Stimulated activated CD4-positive, alpha-beta T cell treated with anti-CD3 and anti-CD28 coated beads, TNF-alpha, amount 100 ng/mL, for 48 hours (primary cell): Measurements from ENCODE around the gene UBE2O.
"Not testable (repeated sequence)": the region's sequence is repeated elsewhere in the genome, so short reads cannot be mapped to it uniquely, and the experiment has no call there.

Experiments used
- DNase-seq, 3 donors: peaks; one replicate each; pipeline ENCODE4 v3.0.0-alpha.2; 2020; ENCODE audit warnings: low read depth in 3 of 3

Gene UBE2O

GRCh38 chr17:76371656-76372628 is 81.0 kb downstream of the UBE2O start:
- no peak for DNase-seq

DNA sequence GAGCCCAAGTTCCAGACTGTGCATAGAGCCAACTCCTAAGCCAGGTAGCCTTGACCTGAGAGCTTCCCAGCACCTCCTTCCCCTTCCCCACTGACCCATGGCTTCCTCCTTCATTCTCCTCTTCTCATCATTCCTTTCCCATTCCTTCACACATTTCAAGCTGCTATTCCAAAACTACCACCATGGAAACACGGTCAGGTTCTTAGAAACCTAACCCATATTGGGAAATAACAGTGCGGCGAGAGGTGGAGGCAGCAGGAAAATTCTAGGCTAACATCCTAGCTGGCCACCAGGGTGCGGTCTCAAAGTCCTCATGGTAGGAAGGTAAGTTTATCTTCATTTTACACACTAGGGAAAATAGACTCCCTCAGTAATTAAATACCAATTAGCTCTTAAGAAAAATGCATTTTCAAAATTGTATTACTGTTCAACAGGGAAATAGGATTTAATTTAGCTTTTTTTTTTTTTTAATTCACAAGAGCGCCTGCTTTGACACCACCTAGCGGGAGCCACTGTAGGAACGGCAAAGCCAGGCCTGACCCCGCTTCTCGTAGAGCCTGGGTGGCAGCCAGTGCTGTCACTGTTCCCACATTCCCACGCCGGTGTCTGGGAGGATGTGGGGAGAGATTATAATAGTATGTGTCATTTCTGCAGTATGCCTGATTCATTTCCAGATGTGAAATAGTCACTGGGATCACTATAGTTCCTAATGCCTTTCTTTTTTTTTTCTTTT is 82.5 kb downstream of the UBE2O start:
- DNase-seq, result no peak

DNA sequence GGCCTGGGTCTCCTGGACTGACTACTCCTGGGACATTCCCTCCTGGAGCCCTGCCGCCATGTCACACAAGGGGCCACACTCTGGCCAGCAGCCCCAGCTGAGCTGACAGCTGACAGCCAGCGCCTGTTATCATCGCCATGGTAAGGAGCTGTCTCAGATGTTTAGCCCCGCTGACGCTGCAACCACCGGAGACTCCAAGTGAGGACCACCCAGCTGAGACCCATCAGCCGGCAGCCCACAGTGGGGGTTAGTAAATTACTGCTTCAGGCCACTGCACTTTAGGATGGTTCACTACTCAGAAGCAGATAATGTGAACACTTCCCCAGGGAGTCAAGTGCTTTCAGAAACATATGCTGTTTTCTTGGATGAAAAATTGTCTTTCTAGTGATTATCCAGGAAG is 83.1 kb downstream of the UBE2O start:
- DNase-seq, result no peak

DNA sequence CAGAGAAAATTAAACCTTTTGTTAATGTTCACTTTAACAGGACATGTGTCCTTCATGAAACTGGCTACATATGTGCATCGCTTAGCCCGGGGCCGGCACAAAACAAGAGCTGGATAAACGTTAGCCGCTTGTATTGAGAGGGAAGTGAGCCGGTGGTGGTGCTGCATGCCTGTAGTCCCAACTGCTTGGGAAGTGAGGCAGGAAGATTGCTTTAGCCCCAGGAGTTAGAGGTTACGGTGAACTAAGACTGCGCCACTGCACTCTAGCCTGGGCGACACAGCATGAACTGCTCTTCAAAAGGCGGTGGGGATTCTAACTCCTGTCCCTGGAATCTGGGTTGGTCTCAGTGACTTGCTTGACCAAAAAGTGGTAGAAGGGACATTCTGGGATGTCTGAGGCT is 83.6 kb downstream of the UBE2O start:
- no peak for DNase-seq

- no peak for DNase-seq
Measured at GRCh38 chr17:76368545-76368944, 84.4 kb downstream of the UBE2O start.

DNA sequence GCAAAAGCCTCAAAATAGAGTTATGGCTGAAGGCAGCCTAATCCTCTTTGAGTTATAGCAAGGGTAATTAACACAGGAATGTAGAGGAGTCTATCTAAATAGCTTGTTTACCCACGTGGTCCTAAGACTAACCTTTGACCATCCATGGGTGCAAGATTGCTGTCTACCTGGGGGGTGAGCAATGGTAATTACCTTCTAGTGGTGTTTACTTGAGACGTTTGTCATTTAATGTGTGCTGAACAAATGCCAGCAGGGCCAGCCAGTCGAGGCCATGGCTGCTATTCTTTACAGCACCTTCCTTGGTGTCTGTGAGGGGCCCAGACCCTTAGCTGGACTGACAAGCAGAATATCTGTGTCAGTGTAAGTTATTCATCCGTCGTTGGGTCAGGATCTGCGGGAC is 85.3 kb downstream of the UBE2O start:
- DNase-seq, result no peak

GRCh38 chr17:76366247-76366646 is 86.7 kb downstream of the UBE2O start:
- no peak for DNase-seq

DNA sequence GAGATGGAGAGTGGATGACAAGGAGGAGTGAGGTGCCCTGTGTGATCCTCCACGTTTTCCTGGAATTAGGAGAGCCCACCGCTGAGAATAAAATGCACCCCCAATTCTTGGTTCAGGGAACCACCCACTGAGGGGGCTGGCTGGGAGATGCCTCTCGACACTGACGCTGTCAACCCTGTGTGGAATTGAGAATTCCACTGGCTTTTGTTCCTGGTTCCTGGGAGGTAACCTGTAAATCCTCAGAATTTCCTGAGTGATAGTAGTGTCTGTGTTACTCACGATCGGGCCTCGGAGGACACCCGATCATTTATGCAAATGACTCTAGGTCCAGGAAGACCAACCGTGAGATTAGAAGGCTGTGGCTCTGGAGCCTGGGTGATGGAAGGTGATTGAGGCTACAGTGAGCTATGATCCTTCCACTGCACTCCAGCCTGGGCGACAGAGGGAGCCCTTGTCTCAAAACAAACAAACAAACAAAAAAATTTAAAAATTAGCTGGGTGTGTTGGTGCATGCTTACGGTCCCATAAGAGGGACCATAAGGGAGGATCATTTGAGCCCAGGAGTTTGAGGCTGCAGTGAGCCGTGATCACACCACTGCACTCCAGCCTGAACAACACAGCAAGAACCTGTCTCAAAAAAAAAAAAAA is 87.6 kb downstream of the UBE2O start:
- no peak for DNase-seq

- DNase-seq, result no peak
Measured at GRCh38 chr17:76363107-76363842, 89.7 kb downstream of the UBE2O start.

- no peak for DNase-seq
Measured at GRCh38 chr17:76360461-76360860, 92.5 kb downstream of the UBE2O start.

DNA sequence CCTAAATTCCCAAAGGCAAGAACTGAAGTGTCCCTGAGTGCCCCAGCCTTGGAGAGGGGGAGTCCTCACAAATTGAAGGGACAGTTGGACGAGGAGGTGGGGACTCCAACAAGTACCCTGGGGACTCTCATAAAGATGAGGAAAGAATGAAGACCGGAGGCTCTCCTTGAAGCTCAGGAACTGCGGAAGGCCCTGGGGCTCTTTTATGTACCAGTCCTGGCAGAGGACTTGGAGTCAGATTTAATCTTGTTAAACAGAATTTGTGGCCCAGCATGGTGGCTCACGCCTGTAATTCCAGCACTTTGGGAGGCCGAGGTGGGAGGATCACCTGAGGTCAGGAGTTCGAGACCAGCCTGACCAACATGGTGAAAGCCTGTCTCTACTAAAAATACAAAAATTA is 93.2 kb downstream of the UBE2O start:
- DNase-seq, result not testable (repeated sequence)

DNA sequence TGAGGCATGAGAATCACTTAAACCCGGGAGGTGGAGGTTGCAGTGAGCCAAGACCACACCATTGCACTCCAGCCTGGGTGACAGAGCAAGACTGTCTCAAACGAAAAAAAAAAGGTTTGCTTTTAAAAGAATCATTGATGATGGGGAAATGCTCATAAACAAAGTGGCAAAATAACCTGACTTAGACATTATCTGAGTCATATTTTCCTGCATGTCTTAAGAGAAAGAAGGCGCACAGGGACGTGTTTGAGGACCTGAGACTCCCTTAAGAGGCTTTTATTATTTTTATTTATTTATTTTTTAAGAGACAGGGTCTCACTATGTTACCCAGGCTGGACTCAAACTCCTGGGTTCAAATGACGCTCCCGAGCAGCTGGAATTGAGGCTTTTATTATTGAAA is 93.6 kb downstream of the UBE2O start:
- no peak for DNase-seq

DNA sequence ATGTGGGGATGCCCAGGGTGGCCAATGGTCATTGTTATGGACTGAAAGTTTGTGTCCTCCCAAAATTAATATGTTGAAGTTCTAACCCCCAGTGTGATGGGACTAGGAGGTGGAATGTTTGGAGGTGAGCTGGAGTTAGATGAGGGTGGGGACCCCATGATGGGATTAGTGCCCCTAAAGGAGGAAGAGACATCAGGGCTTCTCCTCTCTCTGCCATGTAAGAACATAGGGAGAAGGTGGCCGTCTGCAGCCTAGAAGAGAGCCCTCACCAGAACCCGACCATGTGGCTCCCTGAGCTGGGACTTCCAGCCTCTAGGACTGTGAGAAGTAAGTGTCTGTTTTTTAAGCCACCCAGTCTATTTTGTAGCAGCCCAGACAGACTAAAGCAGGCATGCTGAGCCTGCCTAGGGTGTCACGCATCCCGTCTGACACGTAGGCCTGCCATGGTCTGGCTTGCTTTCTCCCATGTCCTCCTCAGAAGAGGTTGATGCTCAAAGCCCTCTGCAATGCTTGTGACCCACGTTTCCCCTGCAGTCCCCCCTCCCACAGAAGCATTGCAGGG is 95.3 kb downstream of the UBE2O start:
- DNase-seq, result no peak

DNA sequence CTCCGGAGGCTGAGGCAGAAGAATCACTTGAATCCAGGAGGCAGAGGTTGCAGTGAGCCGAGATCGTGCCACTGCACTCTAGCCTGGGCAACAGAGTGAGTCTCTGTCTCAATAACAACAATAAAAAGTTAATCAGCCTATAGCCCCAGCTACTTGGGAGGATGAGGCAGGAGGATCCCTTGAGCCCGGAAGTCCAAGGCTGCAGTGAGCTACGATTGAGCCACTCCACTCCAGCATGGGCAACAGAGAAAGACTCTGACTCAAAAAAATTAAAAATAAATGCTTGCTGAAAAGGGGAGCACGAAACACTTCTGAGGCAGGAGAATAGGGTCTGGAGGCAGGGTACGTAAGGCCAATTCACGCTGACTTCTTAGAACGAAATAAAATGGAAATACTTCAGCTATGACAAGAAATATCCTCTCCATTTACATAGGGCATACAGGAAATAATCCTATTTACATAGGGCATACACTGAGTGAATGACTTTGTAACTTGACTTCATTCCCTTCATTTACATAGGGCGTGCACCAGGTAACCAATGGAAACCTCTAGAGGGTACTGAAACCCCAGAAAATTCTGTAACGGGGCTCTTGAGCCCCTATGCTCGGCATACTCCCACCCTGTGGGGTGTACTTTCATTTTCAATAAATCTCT is 96.0 kb downstream of the UBE2O start:
- DNase-seq, result no peak

- no peak for DNase-seq
Measured at GRCh38 chr17:76354747-76355310, 98.1 kb downstream of the UBE2O start.

DNA sequence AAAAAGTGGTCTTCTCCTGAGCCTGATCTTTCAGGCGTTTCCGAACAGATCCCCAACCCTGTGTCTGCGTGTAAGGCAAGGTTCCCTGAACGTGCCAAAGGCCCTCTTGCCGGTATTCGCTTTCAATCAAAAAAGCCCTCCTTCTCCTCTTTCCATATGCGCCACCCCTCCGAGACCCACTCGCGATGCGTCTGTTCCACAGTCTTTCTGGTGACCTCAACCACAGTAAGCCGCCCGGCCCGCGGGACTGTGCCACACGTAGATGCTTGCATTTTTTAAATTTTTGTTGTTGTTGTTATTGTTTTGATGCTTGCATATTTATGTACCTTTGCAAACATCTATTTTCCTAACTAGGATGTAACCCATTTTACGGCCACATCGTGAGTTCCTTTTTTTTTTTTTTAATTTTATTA is 98.6 kb downstream of the UBE2O start:
- no peak for DNase-seq

DNA sequence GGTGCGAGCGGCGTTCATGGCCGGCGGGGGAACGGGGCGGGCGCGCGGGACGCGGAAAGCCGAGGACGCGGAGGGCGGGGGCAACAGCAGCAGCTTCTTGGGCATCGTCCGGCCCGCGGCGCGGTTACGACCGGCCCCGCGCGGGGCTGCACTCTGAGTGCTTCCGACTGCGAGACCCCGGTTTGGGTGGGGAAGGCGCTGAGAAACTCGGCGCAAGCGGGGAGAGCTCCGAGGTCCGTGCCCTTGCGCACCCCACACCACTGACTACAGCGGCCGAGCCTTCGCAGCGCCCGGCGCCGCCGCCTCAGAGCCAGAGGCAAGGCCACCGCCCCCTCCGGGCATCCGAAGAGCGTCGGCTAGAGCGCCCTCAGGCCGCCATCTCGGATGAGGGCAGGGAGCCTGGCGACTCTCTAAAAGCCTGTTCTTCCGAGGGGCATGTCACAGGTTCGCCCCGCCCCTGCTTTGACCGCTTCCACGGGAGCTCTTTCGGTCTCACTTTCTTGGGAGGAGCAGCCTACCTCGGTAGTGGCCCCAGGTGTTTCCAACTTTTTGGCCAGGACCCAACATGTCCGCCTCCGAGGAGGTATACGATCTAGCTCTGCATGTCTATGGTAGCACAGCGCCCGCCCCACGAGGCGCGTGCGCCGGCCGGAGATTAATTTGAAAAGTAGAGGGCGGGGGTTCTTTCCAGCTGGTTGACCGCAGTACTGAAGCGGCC is 99.2 kb downstream of the UBE2O start, which contains the start of gene PRPSAP1:
PRPSAP1 (minus strand) TSS at position 318 of the 718 bp plus-strand sequence; CDS start at position 105, 213 bp downstream.
- peak; percentile 60 to 71 (median 66) for DNase-seq

GRCh38 chr17:76353004-76353598 is 99.9 kb downstream of the UBE2O start:
- DNase-seq, result peak in 1 of 3 donors; percentile 4

DNA sequence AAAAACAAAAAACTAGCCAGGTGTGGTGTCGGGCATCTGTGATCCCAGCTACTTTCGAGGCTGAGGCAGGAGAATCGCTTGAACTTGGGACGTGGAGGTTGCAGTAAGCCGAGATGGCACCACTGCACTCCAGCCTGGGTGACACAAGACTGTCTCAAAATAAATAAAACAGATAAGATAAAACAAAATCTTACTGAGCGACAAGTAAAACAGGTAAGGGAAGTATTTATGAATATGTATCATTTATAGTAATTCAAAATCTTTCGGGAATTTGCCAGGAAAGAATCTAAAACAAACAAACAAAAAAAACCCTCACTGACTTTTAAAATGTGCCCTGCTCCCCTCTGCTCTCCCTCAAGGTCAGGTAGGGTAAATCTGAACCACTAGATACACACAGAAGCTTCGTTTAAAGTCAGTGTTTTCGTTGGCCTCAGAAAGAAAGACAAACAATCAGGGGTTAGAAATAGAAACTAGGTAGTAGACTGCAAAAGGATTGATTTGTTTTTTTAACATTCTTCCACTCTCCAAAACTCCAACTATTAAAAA is 101.4 kb downstream of the UBE2O start:
- no peak for DNase-seq
